Gastroesophageal sphincter (tissue), 3 donors: ENCODE data around the gene PCDH17.

Source experiments
- POLR2A ChIP-seq, 2 donors: fragments of 450-650 bp; IDR thresholded peaks; one replicate each; pipeline ENCODE4 v1.6.1; 2017; ENCODE audit warnings: antibody characterized with exemption in 2 of 2, mild to moderate bottlenecking in 2 of 2, moderate library complexity in 1 of 2
- TF ChIP-seq, protein P1 (sequence below), 4 experiments: fragments of 200-600 bp in 2 of 4; fragments of 450-650 bp in 2 of 4; sonication (generic) in 1 of 4; IDR thresholded peaks; one replicate each; pipeline ENCODE4 v1.5.1; 2017 to 2019; ENCODE audit warnings: antibody characterized with exemption in 4 of 4, mild to moderate bottlenecking in 2 of 4, moderate library complexity in 2 of 4

DNA sequence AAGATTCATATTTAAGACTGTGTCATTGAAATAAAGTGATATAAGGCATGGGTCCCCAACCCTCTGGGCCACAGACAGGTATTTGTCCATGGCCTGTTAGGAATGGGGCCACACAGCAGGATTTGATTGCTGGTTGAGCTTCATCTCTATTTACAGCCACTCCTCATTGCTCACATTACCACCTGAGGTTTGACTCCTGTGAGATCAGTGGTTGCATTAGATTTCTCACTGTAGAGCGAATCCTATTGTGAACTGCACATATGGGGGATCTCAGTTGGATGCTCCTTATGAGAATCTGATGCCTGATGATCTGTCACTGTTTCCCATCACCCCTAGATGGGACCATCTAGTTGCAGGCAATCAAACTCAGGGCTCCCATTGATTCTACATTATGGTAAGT lies 132.1 kb downstream of the PCDH17 start:
- TF ChIP-seq, protein P1, sequence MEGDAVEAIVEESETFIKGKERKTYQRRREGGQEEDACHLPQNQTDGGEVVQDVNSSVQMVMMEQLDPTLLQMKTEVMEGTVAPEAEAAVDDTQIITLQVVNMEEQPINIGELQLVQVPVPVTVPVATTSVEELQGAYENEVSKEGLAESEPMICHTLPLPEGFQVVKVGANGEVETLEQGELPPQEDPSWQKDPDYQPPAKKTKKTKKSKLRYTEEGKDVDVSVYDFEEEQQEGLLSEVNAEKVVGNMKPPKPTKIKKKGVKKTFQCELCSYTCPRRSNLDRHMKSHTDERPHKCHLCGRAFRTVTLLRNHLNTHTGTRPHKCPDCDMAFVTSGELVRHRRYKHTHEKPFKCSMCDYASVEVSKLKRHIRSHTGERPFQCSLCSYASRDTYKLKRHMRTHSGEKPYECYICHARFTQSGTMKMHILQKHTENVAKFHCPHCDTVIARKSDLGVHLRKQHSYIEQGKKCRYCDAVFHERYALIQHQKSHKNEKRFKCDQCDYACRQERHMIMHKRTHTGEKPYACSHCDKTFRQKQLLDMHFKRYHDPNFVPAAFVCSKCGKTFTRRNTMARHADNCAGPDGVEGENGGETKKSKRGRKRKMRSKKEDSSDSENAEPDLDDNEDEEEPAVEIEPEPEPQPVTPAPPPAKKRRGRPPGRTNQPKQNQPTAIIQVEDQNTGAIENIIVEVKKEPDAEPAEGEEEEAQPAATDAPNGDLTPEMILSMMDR (IDR thresholded peaks at IDR 0.05), result no peak
- TF ChIP-seq POLR2A (IDR thresholded peaks at IDR 0.05), result no peak
